Common myeloid progenitor, CD34-positive (primary cell): ENCODE data around the gene SCAMP5.

Experiments
- CTCF ChIA-PET: fragments of 350-600 bp; sonication (Branson Sonifier 250); formaldehyde crosslinking; loops from one replicate; lab custom pipeline; 2021; ENCODE audit warnings: antibody characterized with exemption; lab: Charles Lee
- POLR2A ChIA-PET: fragments of 350-600 bp; sonication (Branson Sonifier 250); formaldehyde crosslinking; loops from one replicate; lab custom pipeline; 2021; ENCODE audit warnings: antibody characterized with exemption; lab: Charles Lee
- DNase-seq, 3 donors: peaks; one replicate each; pipeline versions ENCODE4 v3.0.0 to v3.0.0-alpha.2; 2013
- H3K27ac ChIP-seq, 2 experiments: 1 replicate in 1 of 2; 2 replicates in 1 of 2; pipeline ENCODE4 v1.7.0; 2013; ENCODE audit warnings: inconsistent platforms in 2 of 2, low read length in 2 of 2, mild to moderate bottlenecking in 2 of 2, low read depth in 1 of 2, moderate library complexity in 1 of 2; ENCODE audit not compliant: severe bottlenecking in 2 of 2, insufficient read depth in 1 of 2, poor library complexity in 1 of 2
- H3K27me3 ChIP-seq, 5 experiments: replicated peaks in 2 of 5; 1 replicate in 3 of 5; 2 replicates in 2 of 5; pipeline versions ENCODE4 v1.6.1 to v1.7.0; 2013; ENCODE audit warnings: low read length in 4 of 5, mild to moderate bottlenecking in 2 of 5, moderate library complexity in 2 of 5, inconsistent platforms in 1 of 5; ENCODE audit not compliant: insufficient read depth in 5 of 5, control insufficient read depth in 4 of 5
- H3K36me3 ChIP-seq, 4 experiments: 1 replicate in 2 of 4; 2 replicates in 2 of 4; pipeline versions ENCODE4 v1.6.1 to v1.7.0; 2013; ENCODE audit warnings: low read length in 3 of 4, control low read depth in 1 of 4, mild to moderate bottlenecking in 1 of 4; ENCODE audit not compliant: control insufficient read depth in 4 of 4, insufficient read depth in 4 of 4
- H3K4me1 ChIP-seq, 4 experiments: 1 replicate in 3 of 4; 2 replicates in 1 of 4; pipeline versions ENCODE4 v1.6.1 to v1.7.1; 2013; ENCODE audit warnings: low read length in 3 of 4, mild to moderate bottlenecking in 3 of 4, control low read depth in 1 of 4, inconsistent platforms in 1 of 4, moderate library complexity in 1 of 4; ENCODE audit not compliant: control insufficient read depth in 4 of 4, insufficient read depth in 4 of 4; ENCODE audit errors: control extremely low read depth in 1 of 4
- H3K4me3 ChIP-seq, 7 experiments: 1 replicate in 4 of 7; 2 replicates in 3 of 7; pipeline versions ENCODE4 v1.5.1 to v1.7.0; 2013; ENCODE audit warnings: mild to moderate bottlenecking in 7 of 7, low read length in 6 of 7, moderate library complexity in 6 of 7, inconsistent platforms in 2 of 7, low read depth in 2 of 7, control low read depth in 1 of 7; ENCODE audit not compliant: insufficient read depth in 4 of 7, control insufficient read depth in 1 of 7; ENCODE audit errors: extremely low read depth in 1 of 7
- H3K9me3 ChIP-seq, 5 experiments: 1 replicate in 4 of 5; 2 replicates in 1 of 5; pipeline versions ENCODE4 v1.6.1 to v1.7.1; 2013; ENCODE audit warnings: low read length in 4 of 5, mild to moderate bottlenecking in 2 of 5, inconsistent platforms in 1 of 5, low read depth in 1 of 5, moderate library complexity in 1 of 5; ENCODE audit not compliant: control insufficient read depth in 4 of 5, insufficient read depth in 2 of 5; ENCODE audit errors: control extremely low read depth in 1 of 5
- WGBS: methylation state at CpG from one replicate; pipeline ENCODE4 v1.1.5; 2013; ENCODE audit not compliant: insufficient coverage; 5-methylcytosine and 5-hydroxymethylcytosine counted together

The SCAMP5 gene

DNA sequence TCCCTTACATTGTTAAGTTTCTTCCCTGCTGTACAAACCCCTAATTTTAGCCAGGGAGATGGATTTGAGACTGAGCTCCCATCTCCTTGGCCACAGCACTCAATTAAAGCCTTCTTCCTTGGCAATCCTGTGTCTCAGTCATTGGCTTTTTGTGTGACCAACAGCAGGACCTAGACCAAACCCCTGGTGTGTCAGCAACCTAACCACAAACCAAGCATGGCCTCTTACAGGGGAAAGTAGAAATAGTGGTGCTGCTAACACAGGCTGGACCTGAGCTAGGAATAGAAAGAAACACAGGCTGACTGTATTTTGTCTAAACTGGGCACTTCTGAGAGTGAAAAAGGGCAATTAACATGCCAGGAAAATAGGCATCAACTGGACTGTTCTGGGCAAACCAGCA, 65.9 kb downstream of the SCAMP5 start:
- Histone ChIP-seq H3K27ac (no peak overlapping the region), H3K4me3 (peak overlapping the region in 2 of 7 experiments; percentile 1 to 32), H3K27me3 (no peaks in the 10 kb centered on the region), H3K36me3 (no peaks in the 10 kb centered on the region), H3K4me1 (peaks cover 16 to 65% (median 34%) of the 10 kb centered on the region in 4 experiments), H3K9me3 (peaks cover 0 to 7% (median 0%) of the 10 kb centered on the region in 5 experiments)
- POLR2A ChIA-PET = interaction anchor here (0.6 to 0.7 kb wide), 2 partner anchors 11 to 18 kb away, joined by 3 to 4 read pairs; no protein-coding TSS in a partner anchor
- peak; percentile 52 to 81 (median 80) for DNase-seq
- CTCF ChIA-PET = interaction anchor here (1.0 to 2.9 kb wide), 3 partner anchors 12 to 22 kb away, joined by 3 to 22 read pairs (median 13); no protein-coding TSS in a partner anchor

DNA sequence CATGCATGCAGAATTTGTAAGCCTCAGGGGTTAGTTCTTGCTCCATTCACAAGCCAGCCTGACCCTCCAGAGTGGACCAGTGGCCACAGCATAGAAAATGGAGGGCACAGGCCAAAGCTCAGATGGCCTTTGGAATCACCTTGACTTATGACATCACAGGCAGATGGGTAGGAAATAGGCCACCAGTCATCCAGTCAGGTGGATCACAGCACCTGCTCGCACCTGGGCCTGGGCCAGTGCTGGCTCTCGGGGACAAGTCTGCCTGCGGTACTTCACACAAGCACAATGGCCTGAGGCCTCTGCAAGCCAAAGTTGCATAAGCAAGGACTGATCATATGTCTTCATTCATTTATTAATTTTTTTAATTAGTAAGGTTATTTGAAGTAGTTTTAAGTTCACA, 67.3 kb downstream of the SCAMP5 start:
- no CpG with 5 or more reads among the region's 3 CpGs for WGBS
- ChIA-PET POLR2A (no interaction called here), CTCF (interaction anchor here (1.7 kb wide), 1 partner anchor 142 kb away, joined by 3 read pairs; no protein-coding TSS in a partner anchor)
- Histone ChIP-seq H3K27ac (no peak overlapping the region), H3K27me3 (no peaks in the 10 kb centered on the region), H3K9me3 (peaks cover 0 to 9% (median 0%) of the 10 kb centered on the region in 5 experiments), H3K4me3 (no peak overlapping the region), H3K4me1 (peaks cover 16 to 71% (median 44%) of the 10 kb centered on the region in 4 experiments), H3K36me3 (no peaks in the 10 kb centered on the region)
- DNase-seq = no peak

DNA sequence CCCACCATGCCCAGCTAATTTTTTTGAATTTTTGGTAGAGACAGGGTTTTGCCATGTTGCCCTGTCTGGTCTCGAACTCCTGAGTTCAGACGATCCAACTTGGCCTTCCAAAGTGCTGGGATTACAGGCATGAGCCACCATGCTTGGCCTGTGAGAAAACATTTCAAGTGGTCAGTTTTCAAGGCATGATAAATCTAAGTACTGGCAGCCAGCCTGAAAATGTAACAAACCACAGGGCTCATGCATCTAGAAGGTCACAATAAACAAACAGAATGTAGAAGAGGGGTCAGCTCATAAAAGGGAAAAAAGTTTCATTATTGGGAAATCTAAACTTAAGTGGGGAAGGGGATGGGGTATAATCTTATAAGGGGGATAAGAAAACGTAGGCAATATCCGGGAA, 68.0 kb downstream of the SCAMP5 start:
- no peak for DNase-seq
- Histone ChIP-seq H3K36me3 (no peaks in the 10 kb centered on the region), H3K27ac (no peak overlapping the region), H3K4me1 (peaks cover 12 to 68% (median 38%) of the 10 kb centered on the region in 4 experiments), H3K4me3 (no peak overlapping the region), H3K9me3 (peaks cover 0 to 9% (median 0%) of the 10 kb centered on the region in 5 experiments), H3K27me3 (no peaks in the 10 kb centered on the region)
- CTCF ChIA-PET = interaction anchor here (0.7 to 1.7 kb wide), 2 partner anchors 20 to 141 kb away, joined by 3 to 4 read pairs; no protein-coding TSS in a partner anchor
- POLR2A ChIA-PET = no interaction called here
- WGBS = 99% methylated on average over 4 of the region's 4 CpGs

DNA sequence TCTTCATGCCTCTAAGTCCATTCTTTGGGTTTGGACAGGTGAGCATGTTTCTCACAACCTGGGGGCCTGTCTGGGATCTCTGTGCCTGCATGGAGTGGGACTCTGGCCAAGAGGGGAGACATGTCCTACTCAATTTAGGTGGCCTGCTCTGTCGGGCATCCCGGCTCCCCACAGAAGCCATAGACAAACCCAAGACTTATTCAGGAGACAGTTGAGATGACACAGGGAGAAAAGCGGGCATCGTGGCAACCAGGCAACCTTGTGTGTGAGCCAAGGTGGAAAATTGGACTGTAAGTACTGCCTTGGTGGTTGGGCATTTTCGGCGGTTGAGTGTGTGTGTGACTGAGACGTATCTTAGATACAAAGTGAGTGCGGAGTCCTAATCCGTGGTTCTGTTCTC, 68.5 kb downstream of the SCAMP5 start:
- Histone ChIP-seq H3K27ac (no peak overlapping the region), H3K4me1 (peaks cover 8 to 68% (median 35%) of the 10 kb centered on the region in 4 experiments), H3K4me3 (no peak overlapping the region), H3K9me3 (peaks cover 0 to 9% (median 0%) of the 10 kb centered on the region in 5 experiments), H3K36me3 (no peaks in the 10 kb centered on the region), H3K27me3 (no peaks in the 10 kb centered on the region)
- POLR2A ChIA-PET = no interaction called here
- WGBS = 96% methylated on average over 7 of the region's 9 CpGs
- CTCF ChIA-PET = no interaction called here
- no peak for DNase-seq

DNA sequence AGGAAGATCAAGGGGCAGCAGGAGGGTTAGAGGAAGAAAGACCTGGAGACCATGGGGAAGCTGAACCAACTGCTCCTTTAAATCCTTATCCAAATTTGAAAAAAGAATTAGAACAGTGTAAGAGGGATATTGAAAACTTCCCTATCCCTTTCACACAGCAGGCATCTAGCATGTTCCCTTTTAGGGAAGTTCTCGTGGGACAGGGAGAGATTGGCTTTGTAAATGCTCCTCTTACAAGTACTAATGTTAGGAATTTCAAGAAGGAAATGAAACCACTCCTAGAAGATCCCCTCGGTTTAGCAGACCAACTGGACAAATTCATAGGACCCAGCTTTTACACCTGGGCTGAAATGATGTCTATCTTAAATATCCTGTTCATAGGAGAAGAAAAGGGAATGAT, 69.5 kb downstream of the SCAMP5 start:
- Histone ChIP-seq H3K4me1 (peaks cover 10 to 72% (median 42%) of the 10 kb centered on the region in 4 experiments), H3K36me3 (no peaks in the 10 kb centered on the region), H3K4me3 (no peak overlapping the region), H3K9me3 (peaks cover 0 to 9% (median 0%) of the 10 kb centered on the region in 5 experiments), H3K27ac (no peak overlapping the region), H3K27me3 (no peaks in the 10 kb centered on the region)
- DNase-seq = no peak
- POLR2A ChIA-PET = interaction anchor here (0.9 kb wide), 1 partner anchor 21 kb away, joined by 4 read pairs; no protein-coding TSS in a partner anchor
- WGBS = 100% methylated on average over 1 of the region's 2 CpGs
- CTCF ChIA-PET = interaction anchor here (0.6 to 4.7 kb wide), 3 partner anchors 8 to 49 kb away, joined by 4 to 32 read pairs (median 5); no protein-coding TSS in a partner anchor

DNA sequence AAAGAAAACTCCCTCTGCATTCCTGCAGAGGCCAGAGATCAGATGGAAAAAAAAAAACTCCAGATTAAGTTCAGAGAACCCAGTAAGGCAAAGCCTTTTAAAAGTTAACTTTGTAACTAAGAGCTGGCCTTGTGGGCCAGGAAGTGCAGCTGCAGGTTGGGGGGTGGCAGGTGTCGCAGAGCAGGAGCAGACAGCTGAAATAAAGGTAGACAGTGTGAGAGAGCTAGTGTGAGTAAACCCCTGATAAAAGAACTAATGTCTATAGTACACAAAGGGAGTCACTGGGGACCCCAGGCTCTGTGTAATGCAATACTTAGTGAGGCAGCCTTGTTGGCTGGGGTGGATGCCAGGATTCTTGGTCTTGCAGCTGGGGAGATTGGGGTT, 70.1 kb downstream of the SCAMP5 start:
- CTCF ChIA-PET = interaction anchor here (0.6 to 4.7 kb wide), 4 partner anchors 9 to 27 kb away, joined by 4 to 32 read pairs (median 6); no protein-coding TSS in a partner anchor
- Histone ChIP-seq H3K4me3 (no peak overlapping the region), H3K9me3 (peaks cover 0 to 9% (median 0%) of the 10 kb centered on the region in 5 experiments), H3K36me3 (no peaks in the 10 kb centered on the region), H3K4me1 (peaks cover 11 to 77% (median 46%) of the 10 kb centered on the region in 4 experiments), H3K27me3 (no peaks in the 10 kb centered on the region), H3K27ac (no peak overlapping the region)
- DNase-seq = peak in 1 of 3 donors; percentile 41
- WGBS = no CpG with 5 or more reads among the region's 1 CpG
- POLR2A ChIA-PET = interaction anchor here (0.9 kb wide), 1 partner anchor 22 kb away, joined by 4 read pairs; no protein-coding TSS in a partner anchor
